GM12891 (cell line): ENCODE measurements around the gene SYCP2.

Source experiments
- PAX5 ChIP-seq: IDR thresholded peaks from 2 replicates; pipeline ENCODE4 v1.6.1; 2011; ENCODE audit warnings: low read length, moderate library complexity, mild to moderate bottlenecking; ENCODE audit not compliant: insufficient read depth, severe bottlenecking
- POLR2A ChIP-seq: IDR thresholded peaks from 2 replicates; pipeline ENCODE4 v1.6.1; 2011; ENCODE audit warnings: low read depth, low read length, control low read depth
- POLR2AphosphoS5 ChIP-seq: IDR thresholded peaks from 2 replicates; pipeline ENCODE4 v1.6.1; 2011; ENCODE audit warnings: low read depth, low read length, control low read depth
- POU2F2 ChIP-seq: IDR thresholded peaks from 2 replicates; pipeline ENCODE4 v1.6.1; 2011; ENCODE audit warnings: low read depth, mild to moderate bottlenecking, control low read depth, low read length, moderate library complexity
- TAF1 ChIP-seq: IDR thresholded peaks from 2 replicates; pipeline ENCODE4 v1.6.1; 2011; ENCODE audit warnings: low read depth, low read length, control low read depth

DNA sequence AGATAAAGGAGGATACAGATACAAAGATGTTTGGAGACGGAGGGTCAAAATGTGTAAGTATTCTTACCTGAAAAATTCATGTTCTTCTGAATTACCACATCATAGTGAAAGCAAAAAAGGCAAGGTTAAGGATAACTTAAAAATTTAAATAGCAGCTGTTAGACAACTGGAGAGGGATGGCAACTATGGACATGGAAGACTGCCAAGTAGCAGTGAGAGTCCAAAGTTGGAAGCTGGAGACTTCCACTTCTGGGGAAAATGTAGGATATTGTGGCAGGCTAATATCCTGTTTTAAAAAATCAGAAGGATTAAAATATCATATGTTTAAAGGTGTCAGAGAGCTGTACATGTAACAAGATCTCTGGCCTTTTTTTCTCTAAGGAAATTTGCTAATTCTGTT lies 29.8 kb downstream of the SYCP2 start:
- no peak for TF ChIP-seq POLR2AphosphoS5
- no peak for TF ChIP-seq TAF1
- no peak for TF ChIP-seq POLR2A
- TF ChIP-seq PAX5 = no peak
- no peak for TF ChIP-seq POU2F2
